Measurements from ENCODE around the gene SLC30A9.

Gene SLC30A9

DNA sequence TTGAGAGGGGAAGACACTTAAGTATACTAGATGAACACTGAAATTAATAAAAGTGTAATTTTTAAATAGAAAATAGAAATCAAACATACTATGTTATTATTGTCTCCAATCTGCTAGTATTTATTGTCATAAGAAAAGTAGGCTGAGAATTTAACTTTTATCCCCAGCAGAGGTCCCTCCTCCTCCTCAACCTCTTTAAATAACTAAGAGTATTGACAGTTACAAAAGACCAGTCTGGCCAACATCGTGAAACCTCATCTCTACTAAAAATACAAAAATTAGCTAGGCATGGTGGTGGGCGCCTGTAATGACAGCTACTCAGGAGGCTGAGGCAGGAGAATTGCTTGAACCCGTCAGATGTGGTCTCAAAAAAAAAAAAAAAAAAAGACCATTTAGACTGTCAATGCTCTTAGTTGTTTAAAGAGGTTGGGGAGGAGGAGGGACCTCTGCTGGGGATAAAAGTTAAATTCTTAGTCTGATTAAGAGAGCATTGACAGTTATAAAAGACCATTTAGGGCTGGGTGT is 4.2 kb downstream of the SLC30A9 start:
- no peak for ATAC-seq (ENCODE audit: low read depth)

DNA sequence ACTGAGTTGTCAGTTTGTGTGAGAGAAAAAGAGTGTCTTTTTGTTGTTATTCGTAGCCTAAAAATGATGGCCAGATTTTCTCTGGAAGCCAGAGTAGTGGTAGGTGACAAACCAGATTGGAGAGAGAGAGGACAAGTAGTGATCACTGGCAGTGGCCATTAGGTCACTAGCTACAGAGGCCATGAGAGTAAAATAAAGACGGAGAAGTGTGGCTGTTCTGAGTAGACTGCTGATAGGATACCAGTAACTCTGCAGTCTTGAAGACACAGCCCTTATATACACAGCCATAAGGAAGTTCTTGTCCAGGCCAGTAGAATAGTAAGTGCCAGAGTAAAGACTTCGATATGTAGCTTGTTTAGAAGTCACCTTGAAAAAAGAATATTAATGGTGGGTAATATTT is 7.7 kb downstream of the SLC30A9 start:
- Histone ChIP-seq H3K4me3 (ENCODE audit: severe bottlenecking) (no peak overlapping the region), H3K27me3 (ENCODE audit: insufficient read depth, poor library complexity, severe bottlenecking) (no peaks in the 10 kb centered on the region), H3K36me3 (ENCODE audit: low read depth) (peaks cover 32% of the 10 kb centered on the region), H3K9me3 (ENCODE audit: severe bottlenecking) (no peaks in the 10 kb centered on the region), H3K27ac (ENCODE audit: poor library complexity, severe bottlenecking) (no peak overlapping the region), H3K4me1 (ENCODE audit: insufficient read depth, poor library complexity, severe bottlenecking) (no peaks in the 10 kb centered on the region)
- DNase-seq (ENCODE audit: low spot score) = no peak
- no peak for ATAC-seq (ENCODE audit: low read depth)
- TF ChIP-seq CTCF (IDR thresholded peaks at IDR 0.05; ENCODE audit: poor library complexity, severe bottlenecking) = no peak

More for the DNA sequence above, 4.2 kb downstream of the SLC30A9 start:
- Histone ChIP-seq H3K4me3 (ENCODE audit: severe bottlenecking) (no peak overlapping the region), H3K36me3 (ENCODE audit: low read depth) (peaks cover 15% of the 10 kb centered on the region), H3K27ac (ENCODE audit: poor library complexity, severe bottlenecking) (no peak overlapping the region), H3K9me3 (ENCODE audit: severe bottlenecking) (no peaks in the 10 kb centered on the region), H3K27me3 (ENCODE audit: insufficient read depth, poor library complexity, severe bottlenecking) (no peaks in the 10 kb centered on the region), H3K4me1 (ENCODE audit: insufficient read depth, poor library complexity, severe bottlenecking) (peaks cover 7% of the 10 kb centered on the region)
- no peak for TF ChIP-seq CTCF (IDR thresholded peaks at IDR 0.05; ENCODE audit: poor library complexity, severe bottlenecking)
- DNase-seq (ENCODE audit: low spot score) = no peak

DNA sequence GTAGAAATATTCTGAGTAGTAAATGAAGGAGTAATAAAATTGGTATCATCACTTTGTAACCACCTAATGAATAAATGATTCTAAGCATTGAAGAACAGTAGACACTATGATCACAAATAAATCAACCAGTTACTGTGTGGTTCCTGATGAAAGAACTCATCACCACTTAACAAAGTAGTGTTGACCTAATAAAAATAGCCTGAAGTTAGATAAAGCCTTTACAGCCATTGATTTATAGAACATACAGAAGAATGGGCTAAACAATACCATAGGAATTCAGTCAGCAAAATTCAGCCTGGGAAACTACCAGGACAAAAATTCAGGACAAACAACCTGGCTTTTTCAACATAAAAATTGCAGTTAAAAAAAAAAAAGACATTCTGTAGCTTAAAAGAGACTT is 9.0 kb downstream of the SLC30A9 start:
- Histone ChIP-seq H3K9me3 (ENCODE audit: severe bottlenecking) (no peaks in the 10 kb centered on the region), H3K27ac (ENCODE audit: poor library complexity, severe bottlenecking) (no peak overlapping the region), H3K4me1 (ENCODE audit: insufficient read depth, poor library complexity, severe bottlenecking) (peaks cover 3% of the 10 kb centered on the region), H3K27me3 (ENCODE audit: insufficient read depth, poor library complexity, severe bottlenecking) (no peaks in the 10 kb centered on the region), H3K4me3 (ENCODE audit: severe bottlenecking) (no peak overlapping the region), H3K36me3 (ENCODE audit: low read depth) (peaks cover 39% of the 10 kb centered on the region)
- ATAC-seq (ENCODE audit: low read depth) (no peak), DNase-seq (ENCODE audit: low spot score) (no peak)
- no peak for TF ChIP-seq CTCF (IDR thresholded peaks at IDR 0.05; ENCODE audit: poor library complexity, severe bottlenecking)

- peaks cover 2% of the 10 kb centered on the region for H3K9me3 ChIP-seq (ENCODE audit: severe bottlenecking)
- no peak for ATAC-seq (ENCODE audit: low read depth)
- TF ChIP-seq CTCF (IDR thresholded peaks at IDR 0.05; ENCODE audit: poor library complexity, severe bottlenecking) = no peak
- peaks cover 3% of the 10 kb centered on the region for H3K4me1 ChIP-seq (ENCODE audit: insufficient read depth, poor library complexity, severe bottlenecking)
- DNase-seq (ENCODE audit: low spot score) = no peak
- H3K4me3 ChIP-seq (ENCODE audit: severe bottlenecking) = no peak overlapping the region
- H3K36me3 ChIP-seq (ENCODE audit: low read depth) = peaks cover 60% of the 10 kb centered on the region
- H3K27ac ChIP-seq (ENCODE audit: poor library complexity, severe bottlenecking) = no peak overlapping the region
- H3K27me3 ChIP-seq (ENCODE audit: insufficient read depth, poor library complexity, severe bottlenecking) = no peaks in the 10 kb centered on the region
Measured at GRCh38 chr4:42008011-42008786, 17.9 kb downstream of the SLC30A9 start.

- no peak for TF ChIP-seq CTCF (IDR thresholded peaks at IDR 0.05; ENCODE audit: poor library complexity, severe bottlenecking)
- peaks cover 46% of the 10 kb centered on the region for H3K36me3 ChIP-seq (ENCODE audit: low read depth)
- H3K4me1 ChIP-seq (ENCODE audit: insufficient read depth, poor library complexity, severe bottlenecking) = no peaks in the 10 kb centered on the region
- no peaks in the 10 kb centered on the region for H3K27me3 ChIP-seq (ENCODE audit: insufficient read depth, poor library complexity, severe bottlenecking)
- DNase-seq (ENCODE audit: low spot score) (no peak), ATAC-seq (ENCODE audit: low read depth) (no peak)
- H3K27ac ChIP-seq (ENCODE audit: poor library complexity, severe bottlenecking) = no peak overlapping the region
- no peak overlapping the region for H3K4me3 ChIP-seq (ENCODE audit: severe bottlenecking)
- peaks cover 2% of the 10 kb centered on the region for H3K9me3 ChIP-seq (ENCODE audit: severe bottlenecking)
Measured at GRCh38 chr4:42015438-42015837, 25.1 kb downstream of the SLC30A9 start.
